H1 (cell line): ENCODE data around the gene CMIP. TPM values are rescaled to one million over a fixed set of nuclear protein-coding genes. Genes with fewer than 3 reads are reported as not detected.

Source experiments
- CTCF ChIA-PET: fragments of 300-600 bp; sonication (Branson Sonifier 250); formaldehyde crosslinking; loops from one replicate; lab custom pipeline; 2021; ENCODE audit not compliant: partially characterized antibody; lab: Charles Lee
- POLR2A ChIA-PET: fragments of 300-600 bp; sonication (Branson Sonifier 250); formaldehyde crosslinking; loops from one replicate; lab custom pipeline; 2021; ENCODE audit warnings: inconsistent platforms; ENCODE audit not compliant: partially characterized antibody; lab: Charles Lee
- DNase-seq, 2 experiments: peaks; one replicate each; pipeline versions ENCODE4 v3.0.0 to v3.0.0-alpha.2; 2010 to 2022; ENCODE audit warnings: low spot score in 2 of 2, low read depth in 1 of 2, mixed read lengths in 1 of 2
- FAIRE-seq: peaks from 2 replicates; lab custom pipeline; 2011; peaks lifted over from hg19 to GRCh38; lab: Jason Lieb, UNC
- H2AFZ ChIP-seq: 2 replicates; pipeline ENCODE4 v1.8.1; 2012; ENCODE audit warnings: low read length, inconsistent platforms
- H2AK5ac ChIP-seq: 2 replicates; pipeline ENCODE4 v1.6.1; 2013; ENCODE audit warnings: low read depth, low read length
- H2BK120ac ChIP-seq: replicated peaks from 2 replicates; pipeline ENCODE3; 2013; ENCODE audit warnings: low read depth, low read length, inconsistent platforms
- H2BK12ac ChIP-seq: 2 replicates; pipeline ENCODE4 v1.6.1; 2013; ENCODE audit warnings: low read depth, low read length
- H2BK15ac ChIP-seq: 2 replicates; pipeline ENCODE4 v1.6.1; 2013; ENCODE audit warnings: low read length
- H2BK20ac ChIP-seq: 2 replicates; pipeline ENCODE4 v1.6.1; 2013; ENCODE audit warnings: low read length
- H2BK5ac ChIP-seq: 2 replicates; pipeline ENCODE4 v1.6.1; 2013; ENCODE audit warnings: low read depth, low read length
- H3K14ac ChIP-seq: 2 replicates; pipeline ENCODE4 v1.6.1; 2013; ENCODE audit warnings: inconsistent platforms; ENCODE audit not compliant: insufficient read length
- H3K18ac ChIP-seq: 2 replicates; pipeline ENCODE4 v1.6.1; 2013; ENCODE audit warnings: low read length; ENCODE audit errors: extremely low read depth
- H3K23ac ChIP-seq: 2 replicates; pipeline ENCODE4 v1.6.1; 2013; ENCODE audit warnings: inconsistent platforms; ENCODE audit not compliant: insufficient read length
- H3K23me2 ChIP-seq: 2 replicates; pipeline ENCODE4 v1.6.1; 2013; ENCODE audit warnings: low read depth, low read length
- H3K27ac ChIP-seq: 2 replicates; pipeline ENCODE4 v1.6.1; 2011; ENCODE audit warnings: low read depth, low read length, inconsistent platforms
- H3K27me3 ChIP-seq, 4 experiments: replicated peaks in 1 of 4; 1 replicate in 1 of 4; 2 replicates in 3 of 4; pipeline versions ENCODE4 v1.6.1 to v1.8.1; 2011 to 2013; ENCODE audit warnings: low read length in 3 of 4, mild to moderate bottlenecking in 3 of 4, inconsistent platforms in 2 of 4, mixed read lengths in 2 of 4, moderate library complexity in 1 of 4; ENCODE audit not compliant: control insufficient read depth in 3 of 4, insufficient read depth in 3 of 4; ENCODE audit errors: extremely low read depth in 1 of 4
- H3K36me3 ChIP-seq, 4 experiments: 2 replicates each; pipeline versions ENCODE4 v1.6.1 to v1.8.1; 2011 to 2013; ENCODE audit warnings: mild to moderate bottlenecking in 4 of 4, low read length in 3 of 4, moderate library complexity in 2 of 4, control low read depth in 1 of 4, inconsistent platforms in 1 of 4; ENCODE audit not compliant: insufficient read depth in 4 of 4, control insufficient read depth in 2 of 4
- H3K4ac ChIP-seq: replicated peaks from 2 replicates; pipeline ENCODE3; 2013; ENCODE audit warnings: low read length, low read depth, mixed read lengths, inconsistent platforms; ENCODE audit not compliant: insufficient read length
- H3K4me1 ChIP-seq, 4 experiments: replicated peaks in 1 of 4; 1 replicate in 1 of 4; 2 replicates in 3 of 4; pipeline versions ENCODE4 v1.6.1 to v1.8.1; 2011 to 2013; ENCODE audit warnings: low read length in 3 of 4, inconsistent platforms in 2 of 4, mixed read lengths in 1 of 4; ENCODE audit not compliant: insufficient read depth in 4 of 4, control insufficient read depth in 3 of 4
- H3K4me2 ChIP-seq, 2 experiments: 2 replicates each; pipeline versions ENCODE4 v1.6.1 to v1.8.1; 2011 to 2013; ENCODE audit warnings: low read depth in 2 of 2, low read length in 2 of 2, control low read depth in 1 of 2, inconsistent platforms in 1 of 2, mild to moderate bottlenecking in 1 of 2; ENCODE audit not compliant: insufficient read depth in 1 of 2
- H3K4me3 ChIP-seq, 4 experiments: fragments of 200-600, 300-600 bp in 1 of 4; sonication (generic), shearing (Covaris generic), sonication (Bioruptor Twin) in 1 of 4; 2 replicates each; pipeline versions ENCODE4 v1.5.1 to v1.8.1; 2011 to 2016; ENCODE audit warnings: low read length in 4 of 4, low read depth in 3 of 4, control low read depth in 2 of 4, inconsistent platforms in 2 of 4, mild to moderate bottlenecking in 2 of 4, mixed read lengths in 1 of 4, moderate library complexity in 1 of 4; ENCODE audit not compliant: insufficient read depth in 2 of 4; ENCODE audit errors: extremely low read depth in 1 of 4
- H3K56ac ChIP-seq: replicated peaks from 2 replicates; pipeline ENCODE3; 2013; ENCODE audit warnings: low read depth, mild to moderate bottlenecking, mixed read lengths, low read length, inconsistent platforms; ENCODE audit not compliant: insufficient read length
- H3K79me1 ChIP-seq: 2 replicates; pipeline ENCODE4 v1.6.1; 2013; ENCODE audit warnings: low read depth, low read length, control low read depth
- H3K79me2 ChIP-seq, 2 experiments: 2 replicates each; pipeline versions ENCODE4 v1.6.1 to v1.8.1; 2012 to 2013; ENCODE audit warnings: low read length in 2 of 2, mild to moderate bottlenecking in 2 of 2, inconsistent platforms in 1 of 2; ENCODE audit not compliant: insufficient read depth in 2 of 2, control insufficient read depth in 1 of 2
- H3K9ac ChIP-seq, 4 experiments: replicated peaks in 1 of 4; 1 replicate in 1 of 4; 2 replicates in 3 of 4; pipeline versions ENCODE4 v1.6.1 to v1.8.1; 2011 to 2013; ENCODE audit warnings: low read depth in 3 of 4, low read length in 3 of 4, control low read depth in 2 of 4, mild to moderate bottlenecking in 2 of 4, moderate library complexity in 2 of 4, inconsistent platforms in 1 of 4; ENCODE audit errors: extremely low read depth in 1 of 4
- H3K9me3 ChIP-seq, 2 experiments: 2 replicates each; pipeline versions ENCODE4 v1.6.1 to v1.8.1; 2012 to 2013; ENCODE audit warnings: mild to moderate bottlenecking in 2 of 2, moderate library complexity in 2 of 2, control low read depth in 1 of 2, inconsistent platforms in 1 of 2, low read depth in 1 of 2, low read length in 1 of 2, mixed read lengths in 1 of 2; ENCODE audit not compliant: insufficient read depth in 2 of 2
- H4K20me1 ChIP-seq, 2 experiments: replicated peaks in 1 of 2; 2 replicates each; pipeline versions ENCODE3 to v1.8.1; 2011 to 2013; ENCODE audit warnings: inconsistent platforms in 2 of 2, low read length in 2 of 2, mild to moderate bottlenecking in 1 of 2; ENCODE audit not compliant: insufficient read depth in 2 of 2, control insufficient read depth in 1 of 2
- H4K5ac ChIP-seq: 2 replicates; pipeline ENCODE4 v1.6.1; 2013; ENCODE audit warnings: low read length, low read depth, mixed read lengths, inconsistent platforms; ENCODE audit not compliant: insufficient read length
- H4K8ac ChIP-seq: 2 replicates; pipeline ENCODE4 v1.8.0; 2013; ENCODE audit warnings: mild to moderate bottlenecking, moderate library complexity, low read length, inconsistent platforms; ENCODE audit not compliant: insufficient read depth; ENCODE audit errors: extremely low read depth
- H4K91ac ChIP-seq: replicated peaks from 2 replicates; pipeline ENCODE3; 2013; ENCODE audit warnings: low read length, mixed read lengths, inconsistent platforms; ENCODE audit not compliant: insufficient read length
- CREB1 ChIP-seq: IDR thresholded peaks from 2 replicates; pipeline ENCODE4 v1.6.1; 2012; ENCODE audit warnings: inconsistent platforms
- HDAC2 ChIP-seq, 2 experiments: fragments of 300-600 bp in 1 of 2; sonication (generic) in 1 of 2; IDR thresholded peaks; 2 replicates each; pipeline ENCODE4 v1.6.1; 2011 to 2012; ENCODE audit warnings: low read depth in 2 of 2, low read length in 2 of 2, mild to moderate bottlenecking in 2 of 2, moderate library complexity in 2 of 2, borderline replicate concordance in 1 of 2, inconsistent platforms in 1 of 2
- MAX ChIP-seq: IDR thresholded peaks from 2 replicates; pipeline ENCODE4 v1.6.1; 2012; ENCODE audit warnings: inconsistent platforms
- NANOG ChIP-seq: IDR thresholded peaks from 2 replicates; pipeline ENCODE4 v1.6.1; 2011; ENCODE audit warnings: low read length, low read depth, mild to moderate bottlenecking, inconsistent platforms; ENCODE audit not compliant: insufficient read depth, poor library complexity, severe bottlenecking
- RAD21 ChIP-seq, 2 experiments: IDR thresholded peaks in 1 of 2; conservative IDR thresholded peaks in 1 of 2; 2 replicates each; pipeline ENCODE4 v1.6.1; 2011; ENCODE audit warnings: low read depth in 2 of 2, low read length in 2 of 2, improper control_type of control experiment in 1 of 2, inconsistent platforms in 1 of 2, mild to moderate bottlenecking in 1 of 2, moderate library complexity in 1 of 2
- SIRT6 ChIP-seq: IDR thresholded peaks from one replicate; pipeline ENCODE4 v1.7.1; 2012; ENCODE audit warnings: low read length, inconsistent platforms
- TBP ChIP-seq: IDR thresholded peaks from 2 replicates; pipeline ENCODE4 v1.6.1; 2011; ENCODE audit warnings: low read depth, low read length, improper control_type of control experiment
- WGBS, 2 experiments: shearing (Covaris generic) in 1 of 2; methylation state at CpG; one replicate each; pipeline versions ENCODE4 v1.1.6 to v1.1.7; 2013 to 2015; ENCODE audit warnings: low lambda C conversion rate in 2 of 2, mixed read lengths in 2 of 2, inconsistent platforms in 1 of 2, low coverage in 1 of 2, missing lambda C conversion rate in 1 of 2; ENCODE audit not compliant: insufficient replicate concordance in 2 of 2, insufficient coverage in 1 of 2, insufficient read length in 1 of 2; ENCODE audit errors: extremely low coverage in 1 of 2, missing lambda C conversion rate in 1 of 2; 5-methylcytosine and 5-hydroxymethylcytosine counted together
- polyA plus RNA-seq, 7 experiments: library from polyadenylated mRNA; depleted of rRNA in 3 of 7; stranded (reverse) in 5 of 7; unstranded in 2 of 7; fragments of >200 nt in 5 of 7; fragments of 200-250 nt in 2 of 7; gene quantifications; 1 replicate in 5 of 7; 2 replicates in 1 of 7; 4 replicates in 1 of 7; pipeline versions ENCODE4 v1.2.1 to v1.2.3, GENCODE V29; 2011 to 2013; ENCODE audit warnings: missing spikeins in 2 of 7, mixed read lengths in 2 of 7
- total RNA-seq: library from RNA; stranded (reverse); fragmentation: NEBNext Ultra II Directional; extraction: Animal tissue kit (Norgen Biotek cat#: 25700); gene quantifications from 2 replicates; pipeline ENCODE4 v1.2.1, GENCODE V29; 2021
- TF ChIP-seq, protein P1 (sequence below), 3 experiments: IDR thresholded peaks; 1 replicate in 2 of 3; 2 replicates in 1 of 3; pipeline versions ENCODE4 v1.5.1 to v1.6.1; 2011; ENCODE audit warnings: low read length in 3 of 3, mild to moderate bottlenecking in 3 of 3, inconsistent platforms in 2 of 3, low read depth in 1 of 3, moderate library complexity in 1 of 3; ENCODE audit not compliant: insufficient read depth in 1 of 3; ENCODE audit errors: control extremely low read depth in 1 of 3

CMIP gene
- total and polyA plus RNA-seq, 2 of the 8 experiments (the other 6 are each of a cell fraction or from before 2014, with no cell fraction given): 7.9 to 53.2 TPM

- Histone ChIP-seq H3K4ac (no peak overlapping the region), H2BK5ac (peak overlapping the region; percentile 88), H3K4me3 (peak overlapping the region in 2 of 4 experiments; percentile 19 to 41; a peak in 3 of 8 replicates), H3K27me3 (no peaks in the 10 kb centered on the region), H3K79me2 (no peaks in the 10 kb centered on the region), H2BK12ac (peak overlapping the region; percentile 95; the same call in 1 of the 2 replicates), H3K9ac (peak overlapping the region in 1 of 4 experiments; percentile 44; a peak in 2 of 7 replicates), H3K23ac (no peak overlapping the region), H4K5ac (peak overlapping the region; percentile 34), H4K20me1 (peaks cover 0 to 3% of the 10 kb centered on the region in 2 experiments), H3K4me1 (peaks cover 0 to 7% (median 4%) of the 10 kb centered on the region in 4 experiments; a peak in 5 of 7 replicates), H4K8ac (0 out of 2 replicates have a peak overlapping the region, but pooled peaks have one; percentile 19), H3K4me2 (peak overlapping the region; percentile 47 to 55; a peak in 3 of 4 replicates), H4K91ac (peak overlapping the region; percentile 96), H3K79me1 (no peaks in the 10 kb centered on the region), H3K14ac (no peak overlapping the region), H3K9me3 (no peaks in the 10 kb centered on the region), H2BK20ac (peak overlapping the region; percentile 72; the same call in 1 of the 2 replicates), H3K56ac (no peak overlapping the region), H3K18ac (peak overlapping the region; percentile 95), H2AFZ (0 out of 2 replicates have a peak overlapping the region, but pooled peaks have one; percentile 28), H3K23me2 (peaks cover 5% of the 10 kb centered on the region; the same call in 1 of the 2 replicates), H2BK15ac (no peak overlapping the region), H2BK120ac (peak overlapping the region; percentile 65), H3K27ac (peak overlapping the region; percentile 43; the same call in 1 of the 2 replicates), H2AK5ac (peak overlapping the region; percentile 59; the same call in 1 of the 2 replicates), H3K36me3 (no peaks in the 10 kb centered on the region)
- peak; percentile 88 for DNase-seq
- FAIRE-seq: no peak
- ChIA-PET POLR2A (interaction anchor here (0.7 to 2.1 kb wide), 12 partner anchors 11 to 319 kb away, joined by 3 to 11 read pairs (median 4); partner anchors contain the start of gene CMIP), CTCF (interaction anchor here (0.6 to 4.1 kb wide), 47 partner anchors 9 to 524 kb away, joined by 3 to 48 read pairs (median 4); no protein-coding TSS in a partner anchor)
- WGBS, 2 experiments: 31% methylated on average over 16 of the region's 16 CpGs; no CpG with 5 or more reads in 1 of the 2 experiments
- TF ChIP-seq, protein P1, sequence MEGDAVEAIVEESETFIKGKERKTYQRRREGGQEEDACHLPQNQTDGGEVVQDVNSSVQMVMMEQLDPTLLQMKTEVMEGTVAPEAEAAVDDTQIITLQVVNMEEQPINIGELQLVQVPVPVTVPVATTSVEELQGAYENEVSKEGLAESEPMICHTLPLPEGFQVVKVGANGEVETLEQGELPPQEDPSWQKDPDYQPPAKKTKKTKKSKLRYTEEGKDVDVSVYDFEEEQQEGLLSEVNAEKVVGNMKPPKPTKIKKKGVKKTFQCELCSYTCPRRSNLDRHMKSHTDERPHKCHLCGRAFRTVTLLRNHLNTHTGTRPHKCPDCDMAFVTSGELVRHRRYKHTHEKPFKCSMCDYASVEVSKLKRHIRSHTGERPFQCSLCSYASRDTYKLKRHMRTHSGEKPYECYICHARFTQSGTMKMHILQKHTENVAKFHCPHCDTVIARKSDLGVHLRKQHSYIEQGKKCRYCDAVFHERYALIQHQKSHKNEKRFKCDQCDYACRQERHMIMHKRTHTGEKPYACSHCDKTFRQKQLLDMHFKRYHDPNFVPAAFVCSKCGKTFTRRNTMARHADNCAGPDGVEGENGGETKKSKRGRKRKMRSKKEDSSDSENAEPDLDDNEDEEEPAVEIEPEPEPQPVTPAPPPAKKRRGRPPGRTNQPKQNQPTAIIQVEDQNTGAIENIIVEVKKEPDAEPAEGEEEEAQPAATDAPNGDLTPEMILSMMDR (IDR thresholded peaks at IDR 0.05; ENCODE audit: control extremely low read depth in 1 of 3, insufficient read depth in 1 of 3, low read depth in 1 of 3, low read length in 3 of 3): peak; percentile 67 to 89 (median 78)
- no peak for TF ChIP-seq SIRT6
- TF ChIP-seq MAX: peak; percentile 87
- peak; percentile 30 to 96; a peak in 2 of 4 replicates for TF ChIP-seq HDAC2 (IDR thresholded peaks at IDR 0.05; ENCODE audit: borderline replicate concordance in 1 of 2, low read depth in 2 of 2, low read length in 2 of 2)
- TF ChIP-seq NANOG: no peak
- peak; percentile 43 to 52 for TF ChIP-seq RAD21 (IDR thresholded peaks at IDR 0.05 in 1 of 2, conservative IDR thresholded peaks at IDR 0.05 in 1 of 2; ENCODE audit: low read depth in 2 of 2, low read length in 2 of 2)
- TF ChIP-seq CREB1: no peak; the same call in 1 of the 2 replicates
- 0 out of 2 replicates have a peak, but pooled peaks have one; percentile 21 for TF ChIP-seq TBP
These were observed 284.8 kb downstream of the CMIP start for GRCh38 chr16:81729451-81729850.
